HG02938 (cell line): ENCODE data around the gene GRIA4.

Experiments
- ATAC-seq: cut with Tn5 transposase; IDR thresholded peaks from one replicate; pipeline ENCODE4 v1.9.1; 2021; ENCODE audit warnings: mild to moderate bottlenecking, moderate library complexity; ENCODE audit not compliant: unreplicated experiment

The GRIA4 gene

GRCh38 chr11:105636496-105636895 lies 26.6 kb downstream of the GRIA4 start:
- ATAC-seq: no peak

DNA sequence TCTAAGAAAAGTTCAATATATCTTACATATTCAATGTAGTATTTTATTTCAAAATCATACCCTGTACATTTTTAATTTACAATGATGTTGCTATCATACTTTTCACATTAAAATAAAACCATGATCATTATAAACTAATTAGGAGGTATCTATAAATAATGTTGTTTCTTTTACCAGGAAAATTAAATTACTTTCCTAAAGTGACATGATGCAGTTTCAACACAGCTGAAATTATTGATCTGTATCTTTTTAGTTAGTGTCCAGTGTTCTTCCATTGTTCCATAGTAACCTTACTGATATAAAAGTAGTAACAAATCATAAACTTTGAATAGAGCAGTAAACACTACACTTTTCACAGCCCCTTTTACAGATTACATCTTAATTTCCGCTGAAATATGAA lies 29.7 kb downstream of the GRIA4 start:
- ATAC-seq: no peak

DNA sequence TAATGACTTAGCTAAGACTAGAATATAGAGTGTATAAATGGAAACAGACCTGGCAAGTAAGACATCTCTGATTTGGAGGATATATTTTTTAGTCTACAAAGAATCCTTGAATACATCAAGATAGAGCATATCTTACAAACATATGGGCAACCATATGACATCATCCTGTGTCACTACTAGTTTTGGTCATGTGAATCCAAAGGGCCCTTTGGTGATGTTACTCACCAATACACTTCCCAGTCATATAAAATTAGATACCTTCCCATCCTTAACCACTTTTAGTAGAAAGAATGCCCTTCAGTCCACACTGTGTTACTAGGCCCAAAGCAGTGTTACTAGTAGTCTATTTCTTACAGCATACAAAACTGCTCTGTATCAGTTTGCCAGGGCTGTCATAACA lies 31.6 kb downstream of the GRIA4 start:
- ATAC-seq: no peak

GRCh38 chr11:105642870-105643269 lies 33.0 kb downstream of the GRIA4 start:
- no peak for ATAC-seq

DNA sequence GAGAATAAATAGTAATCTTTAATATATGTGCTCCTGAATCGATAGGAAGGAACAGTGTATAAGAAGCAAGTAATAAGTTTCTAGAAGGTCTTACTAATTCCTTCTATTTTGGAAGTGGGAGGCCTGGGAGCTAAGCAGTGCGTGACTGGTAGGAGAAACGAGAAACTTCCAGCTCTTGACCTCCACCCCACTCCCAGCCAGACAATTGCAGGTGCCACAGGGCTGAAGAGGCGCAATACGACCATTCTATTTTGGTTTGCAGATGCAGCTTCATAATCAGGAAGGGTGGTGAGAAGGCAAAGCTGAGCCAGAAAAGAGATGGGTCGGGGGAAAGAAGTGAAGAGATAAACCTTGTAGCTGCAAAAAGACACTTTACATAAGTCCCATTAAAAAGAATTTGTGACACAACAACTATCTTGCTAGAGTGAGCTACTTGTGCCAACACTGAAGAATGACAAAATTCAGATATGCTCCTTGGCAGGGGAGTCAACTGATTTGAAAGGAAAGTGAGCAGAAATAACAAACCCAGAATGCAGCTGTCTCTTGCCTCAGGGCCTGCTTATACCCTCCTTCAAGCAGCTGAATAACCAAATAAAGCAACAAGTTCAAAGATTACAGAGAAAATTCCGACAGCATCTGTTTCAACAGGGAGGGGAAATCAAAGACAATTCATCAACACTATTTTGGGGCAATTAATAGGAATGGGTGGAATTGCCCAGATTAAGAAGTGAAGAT lies 35.1 kb downstream of the GRIA4 start:
- no peak for ATAC-seq

GRCh38 chr11:105647780-105648179 lies 37.9 kb downstream of the GRIA4 start:
- ATAC-seq: no peak

- no peak for ATAC-seq
Measured at GRCh38 chr11:105648762-105649161, 38.9 kb downstream of the GRIA4 start.

GRCh38 chr11:105665281-105665680 lies 55.4 kb downstream of the GRIA4 start:
- ATAC-seq: no peak

DNA sequence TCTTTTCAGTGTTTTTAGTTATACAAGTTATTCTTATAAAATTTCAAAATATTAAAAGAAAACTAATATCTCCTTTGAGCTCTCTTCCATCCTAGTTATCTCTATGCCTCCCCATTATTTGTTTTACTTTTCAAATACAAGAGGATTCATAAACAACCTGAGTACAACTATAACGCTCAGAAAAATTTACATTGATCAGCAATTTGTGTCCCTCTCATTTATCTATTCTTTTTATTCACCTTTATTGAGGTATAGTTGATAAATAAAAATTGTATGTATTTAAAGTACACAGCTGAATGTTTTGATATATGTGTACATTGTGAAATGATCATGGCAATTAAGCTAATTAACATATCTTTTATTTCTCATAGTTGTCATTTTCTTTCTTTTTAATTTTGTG lies 57.6 kb downstream of the GRIA4 start:
- ATAC-seq: no peak

- ATAC-seq: no peak
Measured at GRCh38 chr11:105670811-105671210, 60.9 kb downstream of the GRIA4 start.

DNA sequence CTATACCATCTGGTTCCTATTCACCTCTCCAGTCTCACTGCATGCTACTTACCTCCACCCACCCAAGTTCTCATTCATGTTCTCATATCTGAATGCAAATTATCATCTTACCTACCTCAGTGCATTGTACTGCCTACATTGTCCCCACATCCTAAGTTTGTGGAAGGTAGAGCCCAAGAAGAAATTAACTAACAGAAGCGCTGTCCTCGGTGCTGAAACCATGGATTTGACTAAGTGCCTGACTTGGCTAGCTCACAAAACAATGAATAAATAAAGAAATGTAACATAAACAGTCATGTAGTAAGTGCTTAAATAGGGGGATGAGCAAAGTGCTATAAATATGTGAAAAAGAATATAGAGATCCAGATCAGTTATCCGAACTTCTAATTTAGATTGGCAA lies 63.2 kb downstream of the GRIA4 start:
- ATAC-seq: no peak

DNA sequence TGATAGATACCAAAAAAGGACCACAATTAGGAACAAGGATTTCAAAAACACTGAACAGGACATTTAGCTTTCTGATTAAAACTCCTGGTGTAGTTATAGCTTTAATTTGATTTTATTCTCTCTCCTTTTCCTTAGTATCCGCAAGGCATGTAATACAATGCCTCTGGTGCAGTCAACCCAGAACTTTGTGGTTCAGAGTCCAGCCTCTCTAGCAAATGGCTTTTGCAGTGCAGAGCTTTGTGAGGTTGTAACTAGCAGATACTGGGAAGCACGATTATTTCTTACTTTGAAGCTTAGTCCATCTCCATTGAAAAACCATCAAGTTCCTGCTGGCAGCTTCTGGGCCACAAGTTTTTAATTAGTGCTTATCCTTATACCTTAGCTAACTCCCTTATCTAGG lies 79.8 kb downstream of the GRIA4 start:
- ATAC-seq: no peak

DNA sequence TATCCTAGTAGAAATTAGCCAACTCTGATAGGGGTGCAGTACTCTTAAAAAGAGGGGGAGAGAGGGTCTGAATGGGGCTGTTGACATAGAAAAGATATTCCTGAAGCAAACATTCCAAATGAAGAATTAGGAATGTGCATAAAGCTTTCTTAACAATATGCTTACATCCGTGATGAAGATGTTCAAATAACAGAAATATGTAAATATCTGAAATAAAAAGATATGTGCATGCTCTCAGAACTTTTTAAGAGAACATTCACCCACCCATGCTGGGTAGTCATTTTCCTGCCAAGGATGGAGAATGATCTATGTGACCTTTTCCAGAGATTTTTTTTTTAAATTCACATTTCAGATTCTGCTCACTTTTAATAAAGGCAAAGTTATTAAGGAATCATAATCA lies 80.6 kb downstream of the GRIA4 start:
- no peak for ATAC-seq

DNA sequence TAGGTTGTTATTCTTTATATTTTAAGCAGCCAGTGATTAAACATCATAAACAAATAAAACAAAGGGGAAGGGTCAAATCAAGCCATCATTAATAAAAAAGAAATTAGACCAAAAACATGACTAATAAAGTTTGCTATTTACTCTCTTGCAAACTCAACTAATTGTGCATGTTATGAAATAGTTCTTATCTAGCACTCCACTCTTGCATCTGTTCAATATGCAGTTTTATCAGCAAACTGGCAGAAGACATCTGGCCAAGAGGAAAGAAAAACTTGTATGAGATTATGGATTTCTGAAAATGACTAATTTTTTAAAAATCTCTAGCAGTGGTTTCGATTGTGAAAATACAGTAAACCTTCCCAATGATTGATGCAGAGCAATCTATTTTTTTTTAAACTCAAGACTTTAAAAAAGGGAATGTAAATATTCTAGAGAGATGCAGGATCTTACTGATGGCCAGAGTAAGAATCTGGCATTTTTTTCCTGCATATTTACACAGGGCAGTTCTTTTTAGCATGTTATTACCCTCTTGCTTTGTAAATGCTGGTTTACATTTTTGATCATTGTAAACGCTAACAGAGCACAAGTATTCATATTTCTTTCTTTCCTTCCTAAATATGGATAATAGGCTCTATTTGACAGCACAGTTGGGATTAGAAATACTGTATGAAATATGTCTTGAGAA lies 83.3 kb downstream of the GRIA4 start:
- no peak for ATAC-seq

DNA sequence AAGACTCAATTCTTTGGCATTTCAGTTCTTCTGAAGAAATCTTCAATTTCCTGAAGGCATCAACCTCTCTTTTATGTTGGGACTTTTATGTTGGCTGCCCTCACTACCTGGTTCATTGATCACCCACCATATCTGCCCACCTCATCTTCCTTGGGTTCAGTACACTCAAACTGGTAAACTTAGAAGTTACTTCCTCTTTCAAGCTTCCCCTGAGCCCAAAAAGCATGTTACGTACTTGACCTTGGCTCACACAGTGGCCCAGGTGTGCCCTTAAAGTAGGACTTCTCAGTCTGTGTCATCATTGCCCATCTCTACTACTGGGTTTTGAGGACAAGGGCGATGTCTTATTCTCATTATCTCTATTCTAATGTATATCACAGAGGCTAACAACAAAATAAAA lies 86.1 kb downstream of the GRIA4 start:
- ATAC-seq: no peak

GRCh38 chr11:105697291-105697690 lies 87.4 kb downstream of the GRIA4 start:
- no peak for ATAC-seq

DNA sequence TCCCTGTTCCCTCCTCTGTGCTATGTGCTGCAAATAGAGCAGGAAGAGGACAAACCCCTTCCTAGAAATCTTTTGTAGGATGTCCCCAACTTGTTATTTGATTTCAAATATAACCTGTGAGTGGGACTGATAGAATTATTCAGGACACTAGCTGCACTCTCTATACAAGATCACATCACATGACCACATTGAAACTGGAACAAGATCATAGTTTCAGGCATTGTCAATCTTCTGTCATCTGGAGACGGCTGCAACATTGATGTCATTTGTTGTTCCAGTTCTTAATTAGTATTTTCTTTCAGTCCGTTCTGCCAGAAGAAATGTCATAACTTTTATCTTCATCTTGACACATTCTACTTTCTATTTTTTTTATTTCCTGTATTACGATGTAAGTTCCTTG lies 89.3 kb downstream of the GRIA4 start:
- ATAC-seq: peak; percentile 64

DNA sequence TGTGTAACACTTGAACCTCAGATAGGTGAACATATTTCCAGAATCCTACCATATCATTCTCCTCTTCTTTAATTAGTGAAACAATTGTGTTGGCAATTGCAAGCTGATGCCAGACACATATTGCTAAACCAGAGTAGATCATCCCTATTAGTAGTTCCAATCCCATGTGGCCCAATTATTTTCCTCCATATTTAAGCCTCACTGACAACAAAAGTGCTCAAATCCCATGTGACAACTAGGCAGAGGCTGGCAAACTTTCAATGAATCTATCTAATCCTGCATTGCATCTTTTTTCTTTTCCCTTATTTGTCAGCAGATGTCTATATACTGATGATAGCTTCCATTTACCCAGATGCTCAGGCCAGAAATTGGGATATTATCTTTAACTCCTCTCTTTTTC lies 90.4 kb downstream of the GRIA4 start:
- no peak for ATAC-seq

GRCh38 chr11:105701098-105701497 lies 91.2 kb downstream of the GRIA4 start:
- ATAC-seq: no peak

GRCh38 chr11:105705786-105706530 lies 96.1 kb downstream of the GRIA4 start:
- no peak for ATAC-seq

DNA sequence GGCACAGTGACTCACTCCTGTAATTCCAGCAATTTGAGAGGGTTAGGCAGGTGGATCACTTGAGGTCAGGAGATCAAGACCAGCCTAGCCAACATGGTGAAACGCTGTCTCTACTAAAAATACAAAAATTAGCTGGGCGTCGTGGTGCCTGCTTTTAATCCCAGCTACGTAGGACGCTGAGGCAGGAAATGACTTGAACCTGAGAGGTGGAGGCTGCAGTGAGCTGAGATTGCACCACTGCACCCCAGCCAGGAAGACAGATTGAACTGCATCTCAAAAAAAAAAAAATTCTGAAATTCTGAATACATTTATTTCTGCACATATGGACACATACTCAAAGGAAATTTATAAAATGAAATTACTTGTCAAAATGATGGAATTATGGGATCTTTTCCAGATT lies 103.2 kb downstream of the GRIA4 start:
- no peak for ATAC-seq

DNA sequence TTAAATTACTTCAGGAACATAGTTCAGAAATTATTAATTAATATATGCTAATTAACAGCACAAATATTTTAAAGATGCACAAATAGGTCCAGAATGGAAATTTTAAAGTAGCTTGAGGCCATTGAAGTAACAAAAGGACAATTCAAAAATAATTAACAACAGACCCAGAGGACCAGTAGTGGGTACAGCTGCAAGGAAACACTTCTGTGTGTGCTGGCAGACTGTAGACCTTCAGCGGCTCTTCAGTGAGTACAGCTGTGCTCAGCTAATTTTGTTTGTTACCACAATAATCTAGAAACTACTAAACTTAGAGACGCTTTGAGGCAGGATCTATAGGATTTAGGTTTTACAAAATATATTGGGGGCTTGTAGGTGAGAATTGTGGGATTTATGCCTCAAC lies 103.8 kb downstream of the GRIA4 start:
- no peak for ATAC-seq
